ENCODE data around the gene CHIC2. TPM values are rescaled to one million over a fixed set of nuclear protein-coding genes. Genes with fewer than 3 reads are reported as not detected.
"Not testable (repeated sequence)": the region's sequence is repeated elsewhere in the genome, so short reads cannot be mapped to it uniquely, and the experiment has no call there.

Gene CHIC2
- polyA plus RNA-seq, 4 donors = 12.5 to 26.2 (median 19.8) TPM

DNA sequence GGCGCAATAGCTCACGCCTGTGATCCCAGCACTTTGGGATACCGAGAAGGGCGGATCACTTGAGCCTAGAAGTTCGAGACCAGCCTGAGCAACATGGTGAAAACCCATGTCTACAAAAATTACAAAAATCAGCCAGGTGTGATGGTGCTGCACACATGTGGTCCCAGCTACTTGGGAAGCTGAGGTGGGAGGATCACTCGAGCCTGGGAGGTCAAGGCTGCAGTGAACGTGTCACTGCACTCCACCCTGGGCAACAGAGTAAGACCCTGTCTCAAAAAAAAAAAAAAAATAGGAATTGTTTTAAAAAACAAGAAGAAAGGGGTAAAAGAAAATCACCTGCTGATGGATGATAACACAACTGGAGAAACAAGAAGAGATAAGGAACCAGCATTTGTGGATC, 38.8 kb downstream of the CHIC2 start:
- Histone ChIP-seq H3K36me3 (ENCODE audit: control insufficient read depth in 3 of 3, insufficient read depth in 2 of 3, low read depth in 1 of 3, low read length in 3 of 3) (peaks cover 0 to 13% (median 0%) of the 10 kb centered on the region in 3 donors), H3K4me1 (ENCODE audit: control insufficient read depth in 3 of 3, insufficient read depth in 2 of 3, low read depth in 1 of 3, low read length in 2 of 3) (no peaks in the 10 kb centered on the region), H3K27ac (ENCODE audit: low read depth in 1 of 3, low read length in 2 of 3) (no peak overlapping the region), H3K4me3 (ENCODE audit: low read depth in 1 of 3, low read length in 3 of 3) (no peak overlapping the region), H3K27me3 (ENCODE audit: control insufficient read depth in 3 of 3, insufficient read depth in 3 of 3, low read length in 3 of 3) (no peaks in the 10 kb centered on the region), H3K9me3 (ENCODE audit: control insufficient read depth in 2 of 2, insufficient read depth in 1 of 2, low read depth in 1 of 2, low read length in 1 of 2) (peaks cover 0 to 34% of the 10 kb centered on the region in 2 donors)
- FAIRE-seq = no peak
- WGBS, 3 donors = 96 to 99% (median 99%) methylated on average over 7 of the region's 7 CpGs
- DNase-seq = no peak

DNA sequence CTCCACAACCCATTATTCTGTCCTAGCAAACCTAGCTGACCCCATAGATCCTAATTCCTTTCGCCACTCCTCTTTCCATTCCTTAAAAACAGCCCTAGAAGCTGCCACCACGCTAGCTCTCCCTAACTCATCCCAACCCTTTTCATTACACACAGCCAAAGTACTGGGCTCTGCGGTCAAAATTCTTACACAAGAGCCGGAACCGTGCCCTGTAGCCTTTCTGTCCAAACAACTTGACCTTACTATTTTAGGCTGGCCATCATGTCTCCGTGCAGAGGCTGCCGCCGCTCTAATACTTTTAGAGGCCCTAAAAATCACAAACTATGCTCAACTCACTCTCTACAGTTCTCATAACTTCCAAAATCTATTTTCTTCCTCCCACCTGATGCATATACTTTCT, 41.4 kb downstream of the CHIC2 start:
- not testable (repeated sequence) for H3K27me3 ChIP-seq (ENCODE audit: control insufficient read depth in 3 of 3, insufficient read depth in 3 of 3, low read length in 3 of 3); H3K36me3 ChIP-seq (ENCODE audit: control insufficient read depth in 3 of 3, insufficient read depth in 2 of 3, low read depth in 1 of 3, low read length in 3 of 3); H3K4me1 ChIP-seq (ENCODE audit: control insufficient read depth in 3 of 3, insufficient read depth in 2 of 3, low read depth in 1 of 3, low read length in 2 of 3); DNase-seq; H3K4me3 ChIP-seq (ENCODE audit: low read depth in 1 of 3, low read length in 3 of 3); FAIRE-seq; H3K27ac ChIP-seq (ENCODE audit: low read depth in 1 of 3, low read length in 2 of 3)
- WGBS, 3 donors = 94 to 98% (median 98%) methylated on average over 8 of the region's 8 CpGs
- H3K9me3 ChIP-seq (ENCODE audit: control insufficient read depth in 2 of 2, insufficient read depth in 1 of 2, low read depth in 1 of 2, low read length in 1 of 2) = peaks cover 0 to 34% of the 10 kb centered on the region in 2 donors

DNA sequence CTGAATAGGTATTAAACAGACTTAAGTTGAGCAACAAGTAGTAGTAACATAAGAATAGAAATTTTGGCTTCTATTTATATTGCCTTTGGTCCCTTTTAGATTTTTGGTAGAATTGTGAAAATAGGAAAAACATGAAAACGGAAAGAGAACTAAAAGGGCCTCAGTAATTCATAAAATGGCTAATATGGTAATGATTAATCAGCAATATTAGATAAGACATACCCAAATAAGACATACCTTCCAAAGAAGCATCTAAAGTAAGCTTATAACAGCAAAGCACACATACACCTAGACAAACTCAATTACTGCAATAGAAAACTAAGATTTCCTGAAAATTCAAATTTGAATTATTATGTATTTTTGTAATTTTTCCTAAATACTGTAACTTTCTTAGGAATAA, 46.4 kb downstream of the CHIC2 start:
- DNase-seq (no peak), FAIRE-seq (no peak)
- H3K4me1 ChIP-seq (ENCODE audit: control insufficient read depth in 3 of 3, insufficient read depth in 2 of 3, low read depth in 1 of 3, low read length in 2 of 3) = no peaks in the 10 kb centered on the region
- H3K36me3 ChIP-seq (ENCODE audit: control insufficient read depth in 3 of 3, insufficient read depth in 2 of 3, low read depth in 1 of 3, low read length in 3 of 3) = peaks cover 0 to 2% (median 0%) of the 10 kb centered on the region in 3 donors
- no peak overlapping the region for H3K4me3 ChIP-seq (ENCODE audit: low read depth in 1 of 3, low read length in 3 of 3)
- H3K9me3 ChIP-seq (ENCODE audit: control insufficient read depth in 2 of 2, insufficient read depth in 1 of 2, low read depth in 1 of 2, low read length in 1 of 2) = peaks cover 0 to 18% of the 10 kb centered on the region in 2 donors
- H3K27me3 ChIP-seq (ENCODE audit: control insufficient read depth in 3 of 3, insufficient read depth in 3 of 3, low read length in 3 of 3) = no peaks in the 10 kb centered on the region
- no peak overlapping the region for H3K27ac ChIP-seq (ENCODE audit: low read depth in 1 of 3, low read length in 2 of 3)
- 62 to 83% (median 70%) methylated on average over 1 of the region's 1 CpG for WGBS, 3 donors

DNA sequence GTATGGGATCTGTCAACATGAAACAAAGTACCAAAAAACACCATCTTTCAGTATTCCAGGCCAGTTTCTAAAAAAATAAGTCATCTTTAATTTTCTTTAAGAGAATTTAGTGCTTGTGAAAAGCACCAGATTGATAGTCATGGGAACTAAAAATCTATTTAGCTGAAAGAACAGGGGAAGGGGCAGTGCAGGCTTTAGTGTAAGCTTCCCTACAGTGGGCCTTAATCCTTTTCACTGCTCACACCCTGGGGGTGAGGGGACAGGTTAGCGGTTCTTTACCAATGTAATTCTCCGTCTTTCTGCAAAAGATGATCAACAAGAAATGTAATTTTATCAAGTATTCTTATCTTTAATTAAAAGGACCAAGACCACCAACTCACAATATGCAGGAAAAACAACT, 47.1 kb downstream of the CHIC2 start:
- peaks cover 0 to 12% of the 10 kb centered on the region in 2 donors for H3K9me3 ChIP-seq (ENCODE audit: control insufficient read depth in 2 of 2, insufficient read depth in 1 of 2, low read depth in 1 of 2, low read length in 1 of 2)
- no peak overlapping the region for H3K27ac ChIP-seq (ENCODE audit: low read depth in 1 of 3, low read length in 2 of 3)
- FAIRE-seq = no peak
- peaks cover 0 to 2% (median 0%) of the 10 kb centered on the region in 3 donors for H3K36me3 ChIP-seq (ENCODE audit: control insufficient read depth in 3 of 3, insufficient read depth in 2 of 3, low read depth in 1 of 3, low read length in 3 of 3)
- H3K27me3 ChIP-seq (ENCODE audit: control insufficient read depth in 3 of 3, insufficient read depth in 3 of 3, low read length in 3 of 3) = no peaks in the 10 kb centered on the region
- DNase-seq = no peak
- WGBS, 3 donors = 97% methylated on average over 2 of the region's 2 CpGs
- H3K4me1 ChIP-seq (ENCODE audit: control insufficient read depth in 3 of 3, insufficient read depth in 2 of 3, low read depth in 1 of 3, low read length in 2 of 3) = no peaks in the 10 kb centered on the region
- no peak overlapping the region for H3K4me3 ChIP-seq (ENCODE audit: low read depth in 1 of 3, low read length in 3 of 3)

DNA sequence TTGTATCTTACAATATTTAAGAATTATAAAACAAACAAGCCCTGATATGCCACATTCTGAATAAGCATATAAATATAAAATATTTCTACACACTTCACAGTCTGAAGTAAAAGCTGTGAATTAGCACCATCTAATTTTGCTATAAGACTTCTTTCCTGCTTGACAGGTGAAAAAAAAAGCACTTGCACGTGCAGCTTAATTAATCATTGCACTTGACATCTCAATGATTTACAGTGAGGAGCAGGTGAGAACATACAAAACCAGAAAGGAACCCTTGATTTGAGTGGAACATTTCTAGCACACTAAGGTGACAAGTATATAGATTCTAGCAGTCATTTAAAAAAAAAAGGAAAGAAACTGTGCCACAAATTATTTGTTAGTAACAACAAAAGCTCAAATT, 47.9 kb downstream of the CHIC2 start:
- Histone ChIP-seq H3K27me3 (ENCODE audit: control insufficient read depth in 3 of 3, insufficient read depth in 3 of 3, low read length in 3 of 3) (no peaks in the 10 kb centered on the region), H3K9me3 (ENCODE audit: control insufficient read depth in 2 of 2, insufficient read depth in 1 of 2, low read depth in 1 of 2, low read length in 1 of 2) (peaks cover 0 to 7% of the 10 kb centered on the region in 2 donors), H3K4me3 (ENCODE audit: low read depth in 1 of 3, low read length in 3 of 3) (no peak overlapping the region), H3K4me1 (ENCODE audit: control insufficient read depth in 3 of 3, insufficient read depth in 2 of 3, low read depth in 1 of 3, low read length in 2 of 3) (no peaks in the 10 kb centered on the region), H3K27ac (ENCODE audit: low read depth in 1 of 3, low read length in 2 of 3) (no peak overlapping the region), H3K36me3 (ENCODE audit: control insufficient read depth in 3 of 3, insufficient read depth in 2 of 3, low read depth in 1 of 3, low read length in 3 of 3) (peaks cover 0 to 2% (median 0%) of the 10 kb centered on the region in 3 donors)
- WGBS, 3 donors = 10 to 33% (median 29%) methylated on average over 1 of the region's 1 CpG
- FAIRE-seq (no peak), DNase-seq (no peak)

DNA sequence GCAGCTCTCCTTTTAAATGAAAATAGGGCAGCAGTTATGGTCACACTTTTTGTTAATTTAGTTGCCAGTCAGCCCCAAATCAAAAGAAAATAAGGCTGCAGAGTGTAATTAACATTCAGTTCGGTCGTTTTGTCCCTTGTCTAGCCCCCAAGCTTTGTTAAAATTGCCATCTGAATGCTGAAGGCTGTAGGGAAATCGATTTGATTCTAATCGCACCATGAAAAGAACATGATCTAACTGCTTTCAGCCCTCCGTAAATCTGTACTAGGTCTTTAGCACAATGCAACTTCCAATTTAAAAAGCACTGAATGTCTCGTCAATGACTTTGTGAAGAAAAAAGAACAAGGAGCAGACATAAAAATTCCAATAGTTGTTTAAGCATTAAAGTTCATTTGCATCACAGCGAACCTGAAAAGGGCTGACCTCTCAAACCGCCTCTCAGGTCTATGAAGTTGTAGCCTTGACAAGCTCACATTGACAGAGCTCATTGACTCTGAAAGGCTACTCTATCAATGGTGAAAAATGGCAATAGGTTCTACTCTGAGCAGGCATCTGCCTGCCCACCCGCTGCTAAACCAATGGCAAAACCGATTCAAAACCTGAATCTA, 48.9 kb downstream of the CHIC2 start:
- no peak overlapping the region for H3K4me3 ChIP-seq (ENCODE audit: low read depth in 1 of 3, low read length in 3 of 3)

DNA sequence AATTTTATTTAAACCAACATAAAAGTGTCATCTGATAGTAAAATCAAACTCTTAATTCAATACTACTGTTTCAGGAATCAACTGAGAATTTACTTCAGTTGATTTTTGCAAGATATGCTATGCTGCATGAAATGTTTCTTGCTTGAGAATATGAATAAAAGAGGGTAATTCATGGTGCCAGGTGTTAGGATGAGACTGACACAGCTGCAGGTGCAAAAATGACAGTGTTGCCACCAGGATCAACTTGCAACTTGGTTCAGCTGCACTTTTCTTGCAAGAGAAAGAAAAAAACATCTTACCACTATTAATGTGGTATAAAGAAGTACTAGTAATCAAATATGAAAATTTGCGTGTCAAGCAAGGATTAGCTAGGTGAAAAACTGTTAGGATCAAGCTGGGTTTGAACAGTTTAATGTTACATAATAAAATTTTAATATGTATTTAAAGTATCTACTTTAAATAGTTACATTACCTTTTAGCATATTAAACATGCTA, 49.7 kb downstream of the CHIC2 start:
- Histone ChIP-seq H3K27me3 (ENCODE audit: control insufficient read depth in 3 of 3, insufficient read depth in 3 of 3, low read length in 3 of 3) (no peaks in the 10 kb centered on the region), H3K27ac (ENCODE audit: low read depth in 1 of 3, low read length in 2 of 3) (no peak overlapping the region), H3K9me3 (ENCODE audit: control insufficient read depth in 2 of 2, insufficient read depth in 1 of 2, low read depth in 1 of 2, low read length in 1 of 2) (no peaks in the 10 kb centered on the region), H3K4me3 (ENCODE audit: low read depth in 1 of 3, low read length in 3 of 3) (no peak overlapping the region), H3K4me1 (ENCODE audit: control insufficient read depth in 3 of 3, insufficient read depth in 2 of 3, low read depth in 1 of 3, low read length in 2 of 3) (no peaks in the 10 kb centered on the region), H3K36me3 (ENCODE audit: control insufficient read depth in 3 of 3, insufficient read depth in 2 of 3, low read depth in 1 of 3, low read length in 3 of 3) (no peaks in the 10 kb centered on the region)
- FAIRE-seq = no peak
- no peak for DNase-seq
- 97 to 100% (median 98%) methylated on average over 1 of the region's 1 CpG for WGBS, 3 donors

More for the DNA sequence above, 48.9 kb downstream of the CHIC2 start:
- FAIRE-seq = no peak
- Histone ChIP-seq H3K9me3 (ENCODE audit: control insufficient read depth in 2 of 2, insufficient read depth in 1 of 2, low read depth in 1 of 2, low read length in 1 of 2) (peaks cover 0 to under 1% of the 10 kb centered on the region in 2 donors), H3K4me1 (ENCODE audit: control insufficient read depth in 3 of 3, insufficient read depth in 2 of 3, low read depth in 1 of 3, low read length in 2 of 3) (no peaks in the 10 kb centered on the region), H3K27ac (ENCODE audit: low read depth in 1 of 3, low read length in 2 of 3) (no peak overlapping the region), H3K27me3 (ENCODE audit: control insufficient read depth in 3 of 3, insufficient read depth in 3 of 3, low read length in 3 of 3) (no peaks in the 10 kb centered on the region), H3K36me3 (ENCODE audit: control insufficient read depth in 3 of 3, insufficient read depth in 2 of 3, low read depth in 1 of 3, low read length in 3 of 3) (no peaks in the 10 kb centered on the region)
- DNase-seq = no peak
- WGBS, 3 donors = 90 to 96% (median 95%) methylated on average over 10 of the region's 10 CpGs

DNA sequence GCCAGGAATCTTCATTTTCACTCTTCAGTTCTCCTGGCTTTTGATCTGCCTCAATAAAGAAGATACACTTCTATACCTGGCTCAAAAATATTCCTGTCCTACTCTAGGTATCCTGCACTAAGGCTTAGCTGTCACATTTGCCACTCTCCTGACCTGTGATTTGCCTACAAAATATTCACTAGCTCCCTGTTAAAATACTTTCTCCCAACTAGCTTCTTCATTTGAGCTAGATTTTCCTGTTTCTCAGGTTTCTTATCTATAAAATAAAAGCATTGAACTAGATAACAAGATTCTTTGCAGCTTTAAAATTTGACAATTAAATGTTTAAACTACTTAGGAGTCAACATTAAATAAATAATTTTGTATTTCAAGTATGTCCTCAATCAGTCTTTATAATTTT, 53.2 kb downstream of the CHIC2 start:
- Histone ChIP-seq H3K27ac (ENCODE audit: low read depth in 1 of 3, low read length in 2 of 3) (no peak overlapping the region), H3K9me3 (ENCODE audit: control insufficient read depth in 2 of 2, insufficient read depth in 1 of 2, low read depth in 1 of 2, low read length in 1 of 2) (no peaks in the 10 kb centered on the region), H3K27me3 (ENCODE audit: control insufficient read depth in 3 of 3, insufficient read depth in 3 of 3, low read length in 3 of 3) (no peaks in the 10 kb centered on the region), H3K4me3 (ENCODE audit: low read depth in 1 of 3, low read length in 3 of 3) (no peak overlapping the region), H3K4me1 (ENCODE audit: control insufficient read depth in 3 of 3, insufficient read depth in 2 of 3, low read depth in 1 of 3, low read length in 2 of 3) (no peaks in the 10 kb centered on the region), H3K36me3 (ENCODE audit: control insufficient read depth in 3 of 3, insufficient read depth in 2 of 3, low read depth in 1 of 3, low read length in 3 of 3) (peaks cover 0 to 3% (median 2%) of the 10 kb centered on the region in 3 donors)
- FAIRE-seq (no peak), DNase-seq (no peak)

DNA sequence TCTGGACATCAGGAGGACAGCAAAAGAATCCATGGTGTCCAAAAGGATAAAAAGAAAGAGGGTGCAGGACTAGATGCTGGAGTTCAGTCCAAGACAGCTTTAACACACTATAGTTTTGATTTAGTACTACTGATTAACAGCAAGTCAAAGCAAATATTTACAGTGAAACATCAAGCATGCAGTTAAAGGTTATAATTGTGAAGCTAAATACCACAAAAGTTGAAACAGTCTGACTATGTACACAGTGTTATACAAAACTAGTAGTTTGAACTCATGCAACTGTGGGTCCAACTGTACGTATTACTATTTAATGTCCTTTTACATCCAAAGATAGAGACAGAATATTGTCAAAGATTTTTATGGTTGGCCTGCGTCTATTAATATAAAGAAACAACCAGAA, 57.6 kb downstream of the CHIC2 start:
- H3K36me3 ChIP-seq (ENCODE audit: control insufficient read depth in 3 of 3, insufficient read depth in 2 of 3, low read depth in 1 of 3, low read length in 3 of 3) = peaks cover 0 to 8% (median 3%) of the 10 kb centered on the region in 3 donors
- no peak for FAIRE-seq
- DNase-seq = no peak
- no peak overlapping the region for H3K27ac ChIP-seq (ENCODE audit: low read depth in 1 of 3, low read length in 2 of 3)
- WGBS, 3 donors = 93 to 98% (median 96%) methylated on average over 2 of the region's 2 CpGs
- no peaks in the 10 kb centered on the region for H3K27me3 ChIP-seq (ENCODE audit: control insufficient read depth in 3 of 3, insufficient read depth in 3 of 3, low read length in 3 of 3)
- no peaks in the 10 kb centered on the region for H3K4me1 ChIP-seq (ENCODE audit: control insufficient read depth in 3 of 3, insufficient read depth in 2 of 3, low read depth in 1 of 3, low read length in 2 of 3)
- H3K4me3 ChIP-seq (ENCODE audit: low read depth in 1 of 3, low read length in 3 of 3) = no peak overlapping the region
- H3K9me3 ChIP-seq (ENCODE audit: control insufficient read depth in 2 of 2, insufficient read depth in 1 of 2, low read depth in 1 of 2, low read length in 1 of 2) = no peaks in the 10 kb centered on the region
